ENCODE measurements around the gene NOL9. TPM values are rescaled to one million over a fixed set of nuclear protein-coding genes. Genes with fewer than 3 reads are reported as not detected.

NOL9 gene
- total and polyA plus RNA-seq, 9 of the 15 experiments (the other 6 are each of a cell fraction or from before 2014, with no cell fraction given) = 5.6 to 76.5 (median 47.3) TPM

- no peak for TF ChIP-seq ILK (tag; IDR thresholded peaks at IDR 0.05; ENCODE audit: borderline replicate concordance, low read depth)
- TF ChIP-seq HNRNPK (IDR thresholded peaks at IDR 0.05; ENCODE audit: low read depth, low read length, poor library complexity, severe bottlenecking) = no peak
- TF ChIP-seq, protein P1, sequence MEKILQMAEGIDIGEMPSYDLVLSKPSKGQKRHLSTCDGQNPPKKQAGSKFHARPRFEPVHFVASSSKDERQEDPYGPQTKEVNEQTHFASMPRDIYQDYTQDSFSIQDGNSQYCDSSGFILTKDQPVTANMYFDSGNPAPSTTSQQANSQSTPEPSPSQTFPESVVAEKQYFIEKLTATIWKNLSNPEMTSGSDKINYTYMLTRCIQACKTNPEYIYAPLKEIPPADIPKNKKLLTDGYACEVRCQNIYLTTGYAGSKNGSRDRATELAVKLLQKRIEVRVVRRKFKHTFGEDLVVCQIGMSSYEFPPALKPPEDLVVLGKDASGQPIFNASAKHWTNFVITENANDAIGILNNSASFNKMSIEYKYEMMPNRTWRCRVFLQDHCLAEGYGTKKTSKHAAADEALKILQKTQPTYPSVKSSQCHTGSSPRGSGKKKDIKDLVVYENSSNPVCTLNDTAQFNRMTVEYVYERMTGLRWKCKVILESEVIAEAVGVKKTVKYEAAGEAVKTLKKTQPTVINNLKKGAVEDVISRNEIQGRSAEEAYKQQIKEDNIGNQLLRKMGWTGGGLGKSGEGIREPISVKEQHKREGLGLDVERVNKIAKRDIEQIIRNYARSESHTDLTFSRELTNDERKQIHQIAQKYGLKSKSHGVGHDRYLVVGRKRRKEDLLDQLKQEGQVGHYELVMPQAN (IDR thresholded peaks at IDR 0.05; ENCODE audit: borderline replicate concordance) = 0 out of 2 replicates have a peak, but pooled peaks have one; percentile 60
- no peak for TF ChIP-seq C11orf30 (IDR thresholded peaks at IDR 0.05; ENCODE audit: low read depth)
- TF ChIP-seq, protein P2, sequence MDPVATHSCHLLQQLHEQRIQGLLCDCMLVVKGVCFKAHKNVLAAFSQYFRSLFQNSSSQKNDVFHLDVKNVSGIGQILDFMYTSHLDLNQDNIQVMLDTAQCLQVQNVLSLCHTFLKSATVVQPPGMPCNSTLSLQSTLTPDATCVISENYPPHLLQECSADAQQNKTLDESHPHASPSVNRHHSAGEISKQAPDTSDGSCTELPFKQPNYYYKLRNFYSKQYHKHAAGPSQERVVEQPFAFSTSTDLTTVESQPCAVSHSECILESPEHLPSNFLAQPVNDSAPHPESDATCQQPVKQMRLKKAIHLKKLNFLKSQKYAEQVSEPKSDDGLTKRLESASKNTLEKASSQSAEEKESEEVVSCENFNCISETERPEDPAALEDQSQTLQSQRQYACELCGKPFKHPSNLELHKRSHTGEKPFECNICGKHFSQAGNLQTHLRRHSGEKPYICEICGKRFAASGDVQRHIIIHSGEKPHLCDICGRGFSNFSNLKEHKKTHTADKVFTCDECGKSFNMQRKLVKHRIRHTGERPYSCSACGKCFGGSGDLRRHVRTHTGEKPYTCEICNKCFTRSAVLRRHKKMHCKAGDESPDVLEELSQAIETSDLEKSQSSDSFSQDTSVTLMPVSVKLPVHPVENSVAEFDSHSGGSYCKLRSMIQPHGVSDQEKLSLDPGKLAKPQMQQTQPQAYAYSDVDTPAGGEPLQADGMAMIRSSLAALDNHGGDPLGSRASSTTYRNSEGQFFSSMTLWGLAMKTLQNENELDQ (CRISPR knock-in tag; IDR thresholded peaks at IDR 0.05; ENCODE audit: borderline replicate concordance) = no peak
- no peak for TF ChIP-seq PCBP2 (IDR thresholded peaks at IDR 0.05; ENCODE audit: low read depth, low read length, poor library complexity, severe bottlenecking)
- TF ChIP-seq DIDO1 (tag; IDR thresholded peaks at IDR 0.05; ENCODE audit: low read depth) = 0 out of 2 replicates have a peak, but pooled peaks have one; percentile 14
- TF ChIP-seq, protein P3, sequence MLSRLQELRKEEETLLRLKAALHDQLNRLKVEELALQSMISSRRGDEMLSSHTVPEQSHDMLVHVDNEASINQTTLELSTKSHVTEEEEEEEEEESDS (CRISPR knock-in tag; IDR thresholded peaks at IDR 0.05) = no peak
- TF ChIP-seq ZBTB17 (CRISPR knock-in tag; IDR thresholded peaks at IDR 0.05) = no peak
- no peak for TF ChIP-seq MCM7 (IDR thresholded peaks at IDR 0.05)
- TF ChIP-seq RBM34 (IDR thresholded peaks at IDR 0.05; ENCODE audit: borderline replicate concordance, insufficient read depth, low read length) = no peak
- no peak for TF ChIP-seq ZNF766 (CRISPR knock-in tag; conservative IDR thresholded peaks at IDR 0.05)
- no peak for TF ChIP-seq ZC3H11A (IDR thresholded peaks at IDR 0.05; ENCODE audit: low read depth, low read length)
- peak; percentile 13; the same call in 1 of the 2 replicates for TF ChIP-seq ZNF785 (CRISPR knock-in tag; IDR thresholded peaks at IDR 0.05)
- TF ChIP-seq RFX7 (CRISPR knock-in tag; IDR thresholded peaks at IDR 0.05) = no peak
- no peak for TF ChIP-seq GTF2A2 (tag; IDR thresholded peaks at IDR 0.05)
- no peak for TF ChIP-seq FOXM1 (IDR thresholded peaks at IDR 0.05; ENCODE audit: low read depth)
- TF ChIP-seq FOXM1 (CRISPR knock-in tag; IDR thresholded peaks at IDR 0.05; ENCODE audit: low read depth) = peak; percentile 66; the same call in 1 of the 2 replicates
- TF ChIP-seq ZNF324 (CRISPR knock-in tag; IDR thresholded peaks at IDR 0.05) = no peak
- TF ChIP-seq RUNX1 (IDR thresholded peaks at IDR 0.05; ENCODE audit: low read depth) = no peak
- TF ChIP-seq PURB (CRISPR knock-in tag; IDR thresholded peaks at IDR 0.05; ENCODE audit: low read depth) = no peak
- TF ChIP-seq SAP30 (IDR thresholded peaks at IDR 0.05; ENCODE audit: borderline replicate concordance, insufficient read depth, low read depth, low read length, poor library complexity, severe bottlenecking) = peak; percentile 75
- 0 out of 2 replicates have a peak, but pooled peaks have one; percentile 36 for TF ChIP-seq TCF15 (CRISPR knock-in tag; IDR thresholded peaks at IDR 0.05)
- no peak for TF ChIP-seq TAF15 (IDR thresholded peaks at IDR 0.05; ENCODE audit: low read depth, low read length)
- TF ChIP-seq TAF1 (IDR thresholded peaks at IDR 0.05; ENCODE audit: control insufficient read depth, extremely low read depth, insufficient read depth, low read length, severe bottlenecking) = no peak
These were observed 25.8 kb upstream of the NOL9 start (continued) for GRCh38 chr1:6580119-6580592.
